ENCODE results near the gene KHDC4.
A peak's percentile ranks its signal among the peaks of the same experiment; 100 is the strongest.
"Not testable (repeated sequence)": the region's sequence is repeated elsewhere in the genome, so short reads cannot be mapped to it uniquely, and the experiment has no call there.

KHDC4 gene

DNA sequence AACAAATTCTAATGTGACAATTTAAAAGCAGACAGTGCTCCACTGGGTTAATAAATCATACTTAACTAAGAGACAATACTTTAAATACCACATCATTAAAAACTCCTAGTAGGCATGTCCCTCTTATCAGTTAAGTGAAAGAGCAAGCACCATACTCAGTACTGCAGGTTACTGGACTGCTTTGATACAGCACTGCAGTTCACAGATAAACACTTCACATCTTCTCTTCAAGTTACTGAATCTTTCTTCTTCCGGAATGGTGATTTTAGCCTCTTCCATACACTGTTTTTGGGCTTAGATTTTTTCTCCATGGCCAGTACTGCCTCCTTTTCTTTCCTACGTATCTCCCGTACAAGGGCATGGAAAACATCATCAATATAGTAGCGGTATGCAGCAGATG is 34.1 kb downstream of the KHDC4 start:
- no peak for DNase-seq (ENCODE audit: low read depth)

DNA sequence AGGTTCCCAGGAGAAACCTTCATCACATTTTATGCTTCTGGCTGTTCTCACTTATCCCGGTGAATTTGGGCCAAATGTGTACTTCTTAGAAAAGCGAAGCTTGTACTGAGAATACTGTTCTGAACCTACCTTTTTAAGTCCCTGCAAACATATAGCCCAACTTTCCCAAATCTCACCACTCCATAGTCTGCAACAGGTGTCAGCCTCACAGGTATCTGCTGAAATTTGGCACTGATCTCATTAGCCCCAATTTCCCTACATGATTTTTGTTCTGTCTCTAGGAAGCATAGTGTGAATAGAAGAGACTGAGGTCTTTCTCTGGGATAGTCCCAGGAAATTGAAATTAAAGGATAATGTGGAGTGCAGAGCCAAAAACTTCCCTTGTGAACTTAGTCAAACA is 34.5 kb downstream of the KHDC4 start:
- DNase-seq (ENCODE audit: low read depth), result no peak

- DNase-seq (ENCODE audit: low read depth), result no peak
Measured at GRCh38 chr1:155898888-155899287, 35.3 kb downstream of the KHDC4 start.

GRCh38 chr1:155897746-155898145 is 36.5 kb downstream of the KHDC4 start:
- DNase-seq (ENCODE audit: low read depth), result no peak

- not testable (repeated sequence) for DNase-seq (ENCODE audit: low read depth)
Measured at GRCh38 chr1:155896476-155896875, 37.7 kb downstream of the KHDC4 start.

DNA sequence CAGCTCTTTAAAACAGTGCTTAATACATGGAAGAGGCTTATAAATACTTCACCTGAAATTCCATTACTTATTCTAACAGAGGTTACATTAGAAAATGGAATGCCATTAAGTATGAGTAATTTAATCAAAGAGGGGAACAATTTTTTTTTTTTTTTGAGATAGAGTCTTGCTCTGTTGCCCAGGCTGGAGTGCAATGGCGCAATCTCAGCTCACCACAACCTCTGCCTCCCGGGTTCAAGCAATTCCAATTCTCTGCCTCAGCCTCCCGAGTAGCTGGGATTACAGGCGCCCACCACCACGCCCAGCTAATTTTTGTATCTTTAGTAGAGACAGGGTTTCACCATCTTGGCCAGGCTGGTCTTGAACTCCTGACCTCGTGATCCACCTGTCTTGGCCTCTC is 38.6 kb downstream of the KHDC4 start:
- not testable (repeated sequence) for DNase-seq (ENCODE audit: low read depth)

GRCh38 chr1:155893389-155894142 is 40.6 kb downstream of the KHDC4 start:
- peak; percentile 71 for DNase-seq (ENCODE audit: low read depth)

DNA sequence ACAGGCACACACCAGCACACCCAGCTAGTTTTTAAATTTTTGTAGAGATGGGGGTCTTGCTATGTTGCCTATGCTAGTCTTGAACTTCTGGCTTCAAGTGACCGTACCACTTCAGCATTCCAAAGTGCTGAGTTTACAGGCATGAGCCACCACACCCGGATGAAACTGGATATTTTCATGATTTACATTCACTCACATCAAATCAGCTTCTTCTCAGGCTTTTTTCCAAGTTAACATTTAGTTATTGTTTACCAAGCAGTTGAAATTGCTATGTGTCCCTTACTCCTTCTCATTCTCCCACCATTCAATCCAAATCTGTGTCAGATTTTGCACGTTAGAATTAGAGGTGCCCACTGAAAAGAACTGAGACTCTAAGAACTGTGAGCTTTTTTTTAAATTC is 41.4 kb downstream of the KHDC4 start:
- no peak for DNase-seq (ENCODE audit: low read depth)

- no peak for DNase-seq (ENCODE audit: low read depth)
Measured at GRCh38 chr1:155890251-155890650, 44.0 kb downstream of the KHDC4 start.

- no peak for DNase-seq (ENCODE audit: low read depth)
Measured at GRCh38 chr1:155889566-155889965, 44.6 kb downstream of the KHDC4 start.

DNA sequence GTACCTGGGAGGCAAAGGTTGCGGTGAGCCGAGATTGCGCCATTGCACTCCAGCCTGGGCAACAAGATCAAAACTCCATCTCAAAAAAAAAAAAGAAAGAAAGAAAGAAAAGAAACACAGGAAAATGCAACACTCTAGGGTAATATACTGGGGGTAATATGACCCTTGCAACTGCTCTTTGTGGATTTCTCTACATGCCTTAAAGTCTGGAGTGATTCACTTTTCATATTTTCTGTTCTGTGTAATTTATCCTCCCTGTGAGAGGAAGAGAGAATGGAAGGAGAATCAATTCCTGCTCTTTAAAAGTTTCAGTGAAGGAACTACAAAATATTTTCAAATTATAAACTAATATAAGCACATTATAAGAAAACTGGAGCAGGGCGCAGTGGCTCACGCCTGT is 45.7 kb downstream of the KHDC4 start:
- no peak for DNase-seq (ENCODE audit: low read depth)

DNA sequence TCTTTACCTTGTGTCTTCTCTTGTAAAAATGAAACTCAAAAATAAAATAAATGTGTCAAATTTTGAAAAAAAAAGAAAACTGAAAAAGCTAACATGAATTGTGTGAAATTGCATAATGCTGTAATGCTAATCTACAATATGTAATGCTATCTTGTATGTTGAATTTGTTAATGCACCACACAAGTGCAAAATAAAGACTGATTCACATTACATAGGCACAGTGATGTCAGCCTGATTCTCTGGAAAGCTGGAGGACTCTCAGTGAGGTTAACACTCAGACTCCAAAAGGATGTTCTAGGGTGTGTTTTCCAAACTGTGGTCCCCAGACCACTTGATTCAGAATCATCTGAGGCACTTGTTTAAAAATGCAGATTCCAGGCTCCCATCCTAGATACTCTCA is 49.2 kb downstream of the KHDC4 start:
- DNase-seq (ENCODE audit: low read depth), result no peak

DNA sequence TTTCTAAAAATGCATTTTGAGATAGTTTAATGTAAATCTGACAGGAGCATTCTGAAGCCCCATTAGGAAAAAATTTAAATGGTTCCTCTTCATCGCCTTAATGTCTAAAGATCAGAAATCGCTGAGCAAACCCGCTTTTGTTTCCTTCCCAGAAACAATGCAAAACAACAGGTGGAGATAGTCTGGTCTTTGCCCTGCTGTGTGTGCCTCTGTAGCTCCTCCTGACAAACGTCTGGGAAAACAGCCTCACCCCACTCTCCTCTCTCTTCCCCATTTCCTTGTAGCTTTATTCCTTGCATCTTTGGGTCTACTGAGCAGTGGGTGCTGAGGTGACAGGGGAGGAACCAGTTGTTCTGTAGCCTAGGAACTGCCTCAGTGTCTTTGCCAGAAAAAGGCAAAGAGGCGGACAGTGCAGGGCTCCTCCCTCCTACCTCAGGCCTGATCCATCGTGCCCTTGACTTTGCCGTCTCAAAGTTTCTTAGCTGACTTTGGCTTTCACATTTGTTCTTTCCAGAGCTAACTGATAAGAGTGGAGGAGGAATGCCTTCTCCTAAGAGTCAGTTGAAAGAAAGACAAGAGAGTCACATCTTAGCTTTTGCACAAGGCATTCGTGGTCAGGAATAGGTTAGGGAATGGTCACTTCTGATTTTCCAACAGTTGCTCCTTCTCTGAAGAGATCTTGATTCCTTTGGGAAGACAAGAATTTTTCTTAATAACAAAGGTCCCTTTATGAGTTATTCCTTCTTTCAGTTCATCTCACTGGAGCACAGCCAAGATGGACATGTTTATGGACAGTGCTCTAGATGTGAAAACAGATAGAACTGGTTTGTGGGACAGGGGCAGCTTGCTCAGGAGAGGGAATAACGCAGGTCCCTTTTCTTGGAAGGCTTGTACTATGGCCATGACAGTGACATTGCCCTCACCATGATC is 49.9 kb downstream of the KHDC4 start:
- DNase-seq (ENCODE audit: low read depth), result no peak

DNA sequence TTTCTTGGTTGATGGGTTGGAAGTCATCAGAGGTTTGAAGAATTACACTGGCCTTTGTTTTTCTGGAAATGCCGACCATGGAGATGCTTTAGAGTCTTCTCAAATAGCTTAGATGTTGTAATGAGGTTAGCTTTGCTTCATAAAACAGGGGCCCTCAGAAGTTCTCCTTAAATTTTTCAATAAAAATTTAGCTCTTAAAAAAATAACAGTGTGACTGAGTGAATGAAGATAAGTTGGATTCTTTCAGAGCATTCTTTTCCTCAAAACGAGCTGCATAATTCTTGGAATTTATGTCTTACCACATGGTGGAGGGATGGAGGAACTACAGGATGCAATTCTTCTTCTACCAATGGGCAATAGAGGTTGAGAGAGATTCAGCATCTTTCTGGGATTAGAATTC is 51.4 kb downstream of the KHDC4 start:
- DNase-seq (ENCODE audit: low read depth), result no peak

- DNase-seq (ENCODE audit: low read depth), result no peak
Measured at GRCh38 chr1:155882235-155882634, 52.0 kb downstream of the KHDC4 start.

- DNase-seq (ENCODE audit: low read depth), result no peak
Measured at GRCh38 chr1:155880950-155881349, 53.3 kb downstream of the KHDC4 start.

DNA sequence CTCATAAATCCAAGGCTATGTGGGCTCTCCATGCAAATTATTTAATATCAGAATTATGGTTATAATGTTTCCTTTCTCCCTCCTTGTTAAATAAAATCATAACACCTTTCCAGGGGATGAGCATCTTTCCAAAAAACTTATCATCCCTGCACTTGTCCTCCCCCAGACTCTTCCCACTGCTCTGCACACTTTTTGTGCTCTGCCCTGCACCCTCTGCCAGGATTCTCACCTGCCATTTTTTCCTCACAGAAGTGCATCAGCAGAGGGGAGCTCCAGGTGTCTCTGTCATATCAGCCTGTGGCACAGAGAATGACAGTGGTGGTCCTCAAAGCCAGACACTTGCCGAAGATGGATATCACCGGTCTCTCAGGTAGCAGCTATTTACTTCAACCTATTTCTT is 54.0 kb downstream of the KHDC4 start:
- no peak for DNase-seq (ENCODE audit: low read depth)

DNA sequence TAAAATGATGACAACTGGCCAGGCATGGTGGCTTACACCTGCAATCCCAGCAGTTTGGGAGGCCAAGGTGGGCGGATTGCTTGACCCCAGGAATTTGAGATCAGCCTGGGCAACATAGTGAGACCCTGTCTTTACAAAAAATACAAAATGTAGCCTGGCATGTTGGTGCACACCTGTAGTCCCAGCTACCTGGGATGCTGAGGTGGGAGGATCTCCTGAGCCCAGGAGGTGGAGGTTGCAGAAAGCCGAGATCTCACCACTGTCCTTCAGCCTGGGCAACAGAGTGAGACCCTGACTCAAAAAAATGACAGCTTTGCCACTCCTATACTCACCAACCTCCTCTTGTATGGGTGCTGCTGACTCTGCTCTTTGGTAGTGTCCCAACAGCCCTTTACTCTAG is 56.3 kb downstream of the KHDC4 start:
- no peak for DNase-seq (ENCODE audit: low read depth)

GRCh38 chr1:155873860-155874259 is 60.4 kb downstream of the KHDC4 start:
- DNase-seq (ENCODE audit: low read depth), result no peak

DNA sequence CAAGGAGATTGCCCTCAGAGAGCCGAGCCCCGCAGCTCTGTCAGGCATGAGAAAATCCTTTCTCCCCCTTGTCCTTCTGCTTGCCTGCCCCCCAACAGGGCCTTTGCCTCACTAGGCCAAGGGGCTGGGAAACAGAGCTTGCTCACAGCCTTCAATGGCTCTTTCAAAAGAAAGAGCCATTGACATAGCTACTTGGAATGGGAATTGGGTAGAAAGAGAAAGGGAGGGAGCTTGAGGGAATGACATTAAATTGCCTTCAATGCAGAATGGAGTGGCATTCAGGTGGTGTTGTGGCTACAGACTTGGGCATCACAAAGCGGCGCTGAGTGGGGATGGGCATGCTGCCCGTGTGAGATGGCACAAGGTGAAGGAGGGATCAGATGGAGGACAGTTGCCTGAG is 61.7 kb downstream of the KHDC4 start:
- no peak for DNase-seq (ENCODE audit: low read depth)

- DNase-seq (ENCODE audit: low read depth), result no peak
Measured at GRCh38 chr1:155871390-155871789, 62.8 kb downstream of the KHDC4 start.

DNA sequence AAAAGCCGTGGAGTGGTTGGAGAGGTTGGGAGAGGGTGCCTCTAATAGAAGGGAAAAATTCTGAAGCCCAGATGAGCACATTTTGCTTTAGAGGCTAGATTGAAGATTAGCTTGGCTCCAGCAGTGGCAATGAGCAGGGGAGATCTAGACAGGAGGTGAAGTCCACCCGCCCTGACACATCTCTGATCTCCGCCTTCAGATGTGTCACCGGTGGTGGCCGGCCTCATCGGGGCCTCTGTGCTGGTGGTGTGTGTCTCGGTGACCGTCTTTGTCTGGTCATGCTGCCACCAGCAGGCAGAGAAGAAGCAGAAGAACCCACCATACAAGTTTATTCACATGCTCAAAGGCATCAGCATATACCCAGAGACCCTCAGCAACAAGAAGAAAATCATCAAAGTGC is 66.4 kb downstream of the KHDC4 start:
- no peak for DNase-seq (ENCODE audit: low read depth)

DNA sequence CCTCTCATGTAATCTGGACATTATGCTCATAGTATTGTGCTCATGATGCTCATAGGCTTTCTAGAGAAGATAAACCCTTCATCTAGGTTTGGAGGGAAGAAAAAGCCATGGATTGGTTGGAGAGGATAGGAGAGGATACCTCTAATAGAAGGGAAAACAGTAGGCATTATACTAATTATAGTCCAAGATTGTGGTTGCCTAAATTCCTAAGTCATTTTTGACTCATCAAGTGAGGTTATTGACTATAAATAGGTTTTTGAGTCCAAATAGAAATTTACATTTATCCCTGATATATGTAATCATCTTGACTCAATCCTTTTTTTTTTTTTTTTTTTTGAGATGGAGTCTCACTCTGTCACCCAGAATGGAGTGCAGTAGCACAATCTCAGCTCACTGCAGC is 69.8 kb downstream of the KHDC4 start:
- no peak for DNase-seq (ENCODE audit: low read depth)
